ENCODE results near the gene PCDHA3. TPM values are rescaled to one million over a fixed set of nuclear protein-coding genes. Genes with fewer than 3 reads are reported as not detected.
"Not testable (repeated sequence)": the region's sequence is repeated elsewhere in the genome, so short reads cannot be mapped to it uniquely, and the experiment has no call there.

Gene PCDHA3
- total and polyA plus RNA-seq, 2 of the 8 experiments (the other 6 are each of a cell fraction or from before 2014, with no cell fraction given), result 0.48 to 0.67 TPM

- Histone ChIP-seq H3K4me2 (ENCODE audit: insufficient read depth in 1 of 2, low read depth in 2 of 2, low read length in 2 of 2) (peak within 1 kb of the TSS in 1 of 2 experiments; percentile 41; a peak in 2 of 4 replicates), H3K4me3 (ENCODE audit: extremely low read depth in 1 of 4, insufficient read depth in 2 of 4, low read depth in 3 of 4, low read length in 4 of 4) (peak within 1 kb of the TSS in 2 of 4 experiments; percentile 26 to 41; a peak in 2 of 8 replicates), H3K36me3 (ENCODE audit: control insufficient read depth in 2 of 4, insufficient read depth in 4 of 4, low read length in 3 of 4) (peaks cover 0 to 10% (median 0%) of the 10 kb centered on the region in 4 experiments; a peak in 1 of 8 replicates), H4K8ac (ENCODE audit: extremely low read depth, insufficient read depth, low read length) (peak within 1 kb of the TSS; percentile 92)
- H3K4me1 ChIP-seq (replicated peaks in 1 of 4; ENCODE audit: control insufficient read depth in 3 of 4, insufficient read depth in 4 of 4, low read length in 3 of 4); H3K9ac ChIP-seq (replicated peaks in 1 of 4; ENCODE audit: extremely low read depth in 1 of 4, low read depth in 3 of 4, low read length in 3 of 4); POLR2A ChIA-PET (ENCODE audit: partially characterized antibody); H4K20me1 ChIP-seq (replicated peaks in 1 of 2; ENCODE audit: control insufficient read depth in 1 of 2, insufficient read depth in 2 of 2, low read length in 2 of 2); H2BK120ac ChIP-seq (replicated peaks; ENCODE audit: low read depth, low read length); H2BK15ac ChIP-seq (ENCODE audit: low read length); H3K23me2 ChIP-seq (ENCODE audit: low read depth, low read length); H3K23ac ChIP-seq (ENCODE audit: insufficient read length); H2AK5ac ChIP-seq (ENCODE audit: low read depth, low read length); H4K5ac ChIP-seq (ENCODE audit: insufficient read length, low read depth, low read length); H3K27me3 ChIP-seq (replicated peaks in 1 of 4; ENCODE audit: control insufficient read depth in 3 of 4, extremely low read depth in 1 of 4, insufficient read depth in 3 of 4, low read length in 3 of 4); H3K14ac ChIP-seq (ENCODE audit: insufficient read length); H2BK5ac ChIP-seq (ENCODE audit: low read depth, low read length); H3K79me2 ChIP-seq (ENCODE audit: control insufficient read depth in 1 of 2, insufficient read depth in 2 of 2, low read length in 2 of 2); H2BK20ac ChIP-seq (ENCODE audit: low read length); H2BK12ac ChIP-seq (ENCODE audit: low read depth, low read length); H3K56ac ChIP-seq (replicated peaks; ENCODE audit: insufficient read length, low read depth, low read length); H3K9me3 ChIP-seq (ENCODE audit: insufficient read depth in 2 of 2, low read depth in 1 of 2, low read length in 1 of 2); H2AFZ ChIP-seq (ENCODE audit: low read length); H4K91ac ChIP-seq (replicated peaks; ENCODE audit: insufficient read length, low read length); H3K27ac ChIP-seq (ENCODE audit: low read depth, low read length); DNase-seq (ENCODE audit: low read depth in 1 of 2, low spot score in 2 of 2); H3K18ac ChIP-seq (ENCODE audit: extremely low read depth, low read length); H3K4ac ChIP-seq (replicated peaks; ENCODE audit: insufficient read length, low read depth, low read length); H3K79me1 ChIP-seq (ENCODE audit: low read depth, low read length): not testable (repeated sequence)
- CTCF ChIA-PET (ENCODE audit: partially characterized antibody), result interaction anchor here (0.6 to 1.5 kb wide), 4 partner anchors 7 to 193 kb away, joined by 3 to 7 read pairs (median 4); partner anchors contain the start of genes PCDHA10 and PCDHA7
- FAIRE-seq, result peak; percentile 86
- WGBS, 2 experiments (ENCODE audit: extremely low coverage in 1 of 2, insufficient coverage in 1 of 2, insufficient read length in 1 of 2, insufficient replicate concordance in 2 of 2, low coverage in 1 of 2, low lambda C conversion rate in 2 of 2, missing lambda C conversion rate in 1 of 2), result 89% methylated on average over 21 of the region's 48 CpGs; no CpG with 5 or more reads in 1 of the 2 experiments
Observed at GRCh38 chr5:140848139-140849102, 47.6 kb downstream of the PCDHA3 start, which contains the start of gene PCDHA9. Gene PCDHA9 (plus strand): TSS chr5:140848382. CDS start chr5:140848496, 114 bp downstream.
